HG02981 (cell line): ENCODE measurements around the gene CD3G.
"Not testable (repeated sequence)": the region's sequence is repeated elsewhere in the genome, so short reads cannot be mapped to it uniquely, and the experiment has no call there.

Experiments used
- ATAC-seq: cut with Tn5 transposase; IDR thresholded peaks from one replicate; pipeline ENCODE4 v1.9.1; 2021; ENCODE audit warnings: mild to moderate bottlenecking, moderate library complexity; ENCODE audit not compliant: unreplicated experiment

Gene CD3G

GRCh38 chr11:118375978-118376377 is 31.8 kb downstream of the CD3G start:
- ATAC-seq, result no peak

GRCh38 chr11:118379497-118379896 is 35.4 kb downstream of the CD3G start:
- ATAC-seq, result no peak

GRCh38 chr11:118380571-118380970 is 36.4 kb downstream of the CD3G start:
- ATAC-seq, result no peak

GRCh38 chr11:118382954-118383353 is 38.8 kb downstream of the CD3G start:
- no peak for ATAC-seq

GRCh38 chr11:118383657-118384056 is 39.5 kb downstream of the CD3G start:
- ATAC-seq, result no peak

- ATAC-seq, result no peak
These were observed 52.0 kb downstream of the CD3G start for GRCh38 chr11:118396097-118396501.

- no peak for ATAC-seq
These were observed 53.3 kb downstream of the CD3G start for GRCh38 chr11:118397448-118397847.

GRCh38 chr11:118398791-118399559 is 54.8 kb downstream of the CD3G start:
- ATAC-seq, result peak; percentile 37

GRCh38 chr11:118401151-118401879 is 57.2 kb downstream of the CD3G start, which contains the start of gene ATP5MG:
TSS of gene ATP5MG (plus strand) at chr11:118401606. CDS start at chr11:118401666, 60 bp downstream.
- ATAC-seq, result no peak

GRCh38 chr11:118401880-118402590 is 57.9 kb downstream of the CD3G start:
- no peak for ATAC-seq

GRCh38 chr11:118402594-118402993 is 58.5 kb downstream of the CD3G start:
- ATAC-seq, result not testable (repeated sequence)
